Mucosa of rectum (tissue), 2 donors: ENCODE data around the gene PPIE.

ENCODE experiments used
- H3K27ac ChIP-seq, 2 donors: one replicate each; pipeline ENCODE4 v1.7.0; 2013; ENCODE audit warnings: inconsistent platforms in 2 of 2, low read depth in 2 of 2, low read length in 2 of 2
- H3K27me3 ChIP-seq, 2 donors: one replicate each; pipeline ENCODE4 v1.7.0; 2013; ENCODE audit warnings: low read length in 2 of 2; ENCODE audit not compliant: control insufficient read depth in 2 of 2, insufficient read depth in 2 of 2
- H3K36me3 ChIP-seq, 2 donors: one replicate each; pipeline ENCODE4 v1.7.0; 2013; ENCODE audit warnings: low read length in 2 of 2; ENCODE audit not compliant: control insufficient read depth in 2 of 2, insufficient read depth in 2 of 2
- H3K4me1 ChIP-seq, 2 donors: one replicate each; pipeline ENCODE4 v1.7.0; 2013; ENCODE audit warnings: low read length in 2 of 2, mild to moderate bottlenecking in 1 of 2; ENCODE audit not compliant: control insufficient read depth in 2 of 2, insufficient read depth in 2 of 2
- H3K4me3 ChIP-seq, 2 donors: one replicate each; pipeline ENCODE4 v1.7.0; 2013; ENCODE audit warnings: low read length in 2 of 2
- H3K9ac ChIP-seq, 2 donors: one replicate each; pipeline ENCODE4 v1.7.0; 2013; ENCODE audit warnings: low read length in 2 of 2, low read depth in 1 of 2, mild to moderate bottlenecking in 1 of 2
- H3K9me3 ChIP-seq, 2 donors: one replicate each; pipeline ENCODE4 v1.7.0; 2013; ENCODE audit warnings: low read length in 2 of 2; ENCODE audit not compliant: control insufficient read depth in 2 of 2
- donor health status: healthy.
- donor health status: Normal muscosa, but diverticular disease.

The PPIE gene

DNA sequence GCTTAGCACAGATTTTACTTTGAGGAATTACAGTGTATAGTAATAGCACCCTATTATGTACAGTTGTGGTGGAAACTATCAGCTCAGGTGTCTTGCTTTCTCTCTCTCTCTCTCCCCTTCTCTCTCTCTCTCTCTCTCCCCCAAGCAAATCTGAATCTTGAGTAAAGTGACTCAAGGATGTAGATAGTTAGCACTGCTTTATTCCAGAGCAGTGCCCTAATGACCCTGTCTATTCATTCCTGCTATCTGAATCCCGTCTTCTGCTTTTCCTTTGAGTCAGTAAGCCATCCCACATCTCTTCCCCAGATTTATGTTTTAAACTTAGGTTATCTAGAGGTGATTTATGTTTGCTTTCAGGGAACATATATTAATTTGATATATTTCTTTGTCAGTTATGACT is 42.2 kb upstream of the PPIE start:
- peaks cover 26 to 30% of the 10 kb centered on the region in 2 donors for H3K27me3 ChIP-seq
- H3K4me3 ChIP-seq = no peak overlapping the region
- no peaks in the 10 kb centered on the region for H3K9me3 ChIP-seq
- H3K9ac ChIP-seq = no peak overlapping the region
- H3K36me3 ChIP-seq = no peaks in the 10 kb centered on the region
- no peaks in the 10 kb centered on the region for H3K4me1 ChIP-seq
- no peak overlapping the region for H3K27ac ChIP-seq

DNA sequence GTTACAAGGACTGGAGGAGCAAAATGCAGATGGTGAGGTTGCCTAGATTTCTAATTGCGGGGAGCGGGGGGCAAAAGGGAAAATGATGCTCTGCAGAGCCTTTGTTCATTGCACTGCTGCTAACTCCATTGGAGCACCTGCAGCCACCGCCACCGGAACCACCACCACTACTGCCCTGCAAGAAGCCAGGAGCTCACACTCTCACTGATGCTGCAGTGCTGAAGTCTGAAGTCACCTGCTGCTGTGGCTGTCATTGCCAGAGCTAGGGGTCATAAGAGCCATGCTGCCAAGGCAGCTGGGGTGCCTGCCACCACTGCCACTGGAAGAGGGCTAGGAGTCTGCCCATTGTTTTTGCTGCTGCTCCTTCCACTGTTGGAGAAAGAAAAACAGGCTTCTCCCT is 40.1 kb upstream of the PPIE start:
- no peak overlapping the region for H3K27ac ChIP-seq
- H3K27me3 ChIP-seq = peaks cover 12% of the 10 kb centered on the region in 2 donors
- no peaks in the 10 kb centered on the region for H3K4me1 ChIP-seq
- no peaks in the 10 kb centered on the region for H3K9me3 ChIP-seq
- H3K9ac ChIP-seq = no peak overlapping the region
- H3K36me3 ChIP-seq = no peaks in the 10 kb centered on the region
- H3K4me3 ChIP-seq = no peak overlapping the region

DNA sequence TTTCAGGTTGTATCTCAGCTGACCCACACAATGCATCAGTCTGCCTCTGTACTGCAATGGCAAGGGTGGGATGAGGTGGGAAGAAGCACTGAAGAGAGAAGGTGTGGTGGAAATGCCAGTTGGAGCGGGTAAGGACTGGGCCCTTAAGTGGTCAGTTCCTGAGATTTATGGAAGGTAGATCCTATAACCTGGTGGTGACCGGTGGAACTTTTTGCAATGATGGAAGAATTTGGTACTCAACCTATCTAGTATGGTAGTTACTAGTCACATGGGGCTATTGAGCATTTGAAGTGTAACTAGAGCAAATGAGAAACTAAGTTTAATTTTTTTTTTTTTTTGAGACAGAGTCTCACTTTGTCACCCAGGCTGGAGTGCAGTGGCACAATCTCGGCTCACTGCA is 39.3 kb upstream of the PPIE start:
- H3K36me3 ChIP-seq = no peaks in the 10 kb centered on the region
- no peaks in the 10 kb centered on the region for H3K4me1 ChIP-seq
- no peak overlapping the region for H3K9ac ChIP-seq
- H3K9me3 ChIP-seq = no peaks in the 10 kb centered on the region
- no peak overlapping the region for H3K4me3 ChIP-seq
- peaks cover 11 to 12% of the 10 kb centered on the region in 2 donors for H3K27me3 ChIP-seq
- H3K27ac ChIP-seq = no peak overlapping the region

DNA sequence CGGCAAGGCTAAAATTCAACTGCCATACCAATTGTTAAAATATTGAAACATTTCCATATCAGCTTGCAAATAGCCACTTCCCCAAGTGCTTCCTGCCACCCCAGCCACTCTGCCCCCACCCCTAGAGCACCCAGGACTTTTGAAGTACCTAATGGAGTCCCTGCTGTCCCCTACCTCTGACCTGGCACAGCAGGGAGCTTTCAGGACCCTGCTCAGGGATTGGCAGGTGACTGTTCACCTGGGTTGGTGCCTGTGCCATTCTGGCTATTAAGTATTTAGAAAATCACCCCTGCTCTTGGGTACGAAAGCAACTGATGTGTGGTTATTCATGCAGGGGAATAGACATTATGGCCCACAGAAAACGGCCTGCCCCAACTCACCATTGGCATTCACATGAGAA is 38.3 kb upstream of the PPIE start:
- Histone ChIP-seq H3K27ac (no peak overlapping the region), H3K9ac (no peak overlapping the region), H3K4me3 (no peak overlapping the region), H3K9me3 (no peaks in the 10 kb centered on the region), H3K36me3 (no peaks in the 10 kb centered on the region), H3K27me3 (peaks cover 4 to 12% of the 10 kb centered on the region in 2 donors), H3K4me1 (no peaks in the 10 kb centered on the region)

DNA sequence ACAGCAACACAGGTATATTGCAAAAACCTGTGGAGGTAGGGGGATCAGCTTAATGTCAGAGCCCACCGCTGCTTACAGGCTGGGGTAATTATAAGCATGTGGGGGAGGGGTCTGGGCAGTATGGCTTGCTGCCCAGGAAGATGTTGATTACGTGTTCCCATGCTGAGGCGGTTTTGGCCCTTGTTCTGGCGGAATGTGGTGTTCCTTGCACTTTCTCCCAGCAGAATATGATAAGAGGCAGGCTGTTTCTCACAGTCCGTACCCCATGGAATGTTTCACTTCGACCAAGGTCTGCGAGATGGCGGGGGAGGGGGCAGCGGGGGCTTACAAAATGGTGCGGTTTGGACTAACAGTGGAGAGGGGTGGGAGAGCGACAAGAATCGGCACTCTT is 37.6 kb upstream of the PPIE start:
- Histone ChIP-seq H3K4me3 (no peak overlapping the region), H3K9me3 (no peaks in the 10 kb centered on the region), H3K27me3 (peaks cover 4 to 9% of the 10 kb centered on the region in 2 donors), H3K36me3 (no peaks in the 10 kb centered on the region), H3K9ac (no peak overlapping the region), H3K27ac (no peak overlapping the region), H3K4me1 (no peaks in the 10 kb centered on the region)

DNA sequence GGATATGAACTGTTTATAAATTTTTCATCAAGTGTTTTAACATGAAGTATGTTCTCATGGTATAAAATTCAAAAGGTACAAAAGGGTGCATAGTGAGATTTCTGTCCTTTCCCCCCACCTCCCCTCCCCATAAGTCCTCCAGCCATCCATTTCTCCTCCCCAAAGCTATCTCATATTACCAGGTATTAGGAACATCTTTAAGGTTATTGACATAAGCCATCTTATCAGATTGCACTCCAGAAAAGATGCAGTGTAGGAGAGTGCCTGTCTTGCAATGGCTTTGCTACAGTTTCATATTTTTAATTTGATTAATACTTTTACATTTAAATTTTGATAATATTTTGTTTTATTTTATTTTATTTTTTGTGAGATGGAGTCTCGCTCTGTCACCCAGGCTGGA is 33.9 kb upstream of the PPIE start:
- no peak overlapping the region for H3K9ac ChIP-seq
- no peak overlapping the region for H3K27ac ChIP-seq
- H3K27me3 ChIP-seq = no peaks in the 10 kb centered on the region
- no peaks in the 10 kb centered on the region for H3K4me1 ChIP-seq
- H3K4me3 ChIP-seq = no peak overlapping the region
- H3K36me3 ChIP-seq = no peaks in the 10 kb centered on the region
- H3K9me3 ChIP-seq = no peaks in the 10 kb centered on the region

DNA sequence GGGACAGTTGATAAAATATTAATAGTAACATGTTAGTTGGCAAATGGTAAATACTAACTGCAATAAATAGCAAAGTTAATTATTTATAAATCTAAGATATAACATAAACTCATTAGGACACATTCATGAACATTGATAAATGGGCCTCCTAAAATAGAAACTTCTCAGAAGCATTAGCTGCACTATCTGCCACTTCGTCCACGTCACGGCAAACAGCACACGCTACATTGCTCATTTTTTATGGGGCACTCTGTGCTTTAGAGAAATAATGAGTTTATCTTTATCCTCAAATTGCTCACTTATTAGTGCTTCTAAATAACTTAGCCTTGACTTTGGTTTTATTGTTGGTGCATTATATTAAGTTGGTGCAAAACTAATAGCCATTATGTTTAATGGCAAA is 31.2 kb upstream of the PPIE start:
- no peaks in the 10 kb centered on the region for H3K4me1 ChIP-seq
- no peaks in the 10 kb centered on the region for H3K9me3 ChIP-seq
- H3K36me3 ChIP-seq = no peaks in the 10 kb centered on the region
- no peak overlapping the region for H3K9ac ChIP-seq
- no peak overlapping the region for H3K27ac ChIP-seq
- H3K27me3 ChIP-seq = no peaks in the 10 kb centered on the region
- no peak overlapping the region for H3K4me3 ChIP-seq

DNA sequence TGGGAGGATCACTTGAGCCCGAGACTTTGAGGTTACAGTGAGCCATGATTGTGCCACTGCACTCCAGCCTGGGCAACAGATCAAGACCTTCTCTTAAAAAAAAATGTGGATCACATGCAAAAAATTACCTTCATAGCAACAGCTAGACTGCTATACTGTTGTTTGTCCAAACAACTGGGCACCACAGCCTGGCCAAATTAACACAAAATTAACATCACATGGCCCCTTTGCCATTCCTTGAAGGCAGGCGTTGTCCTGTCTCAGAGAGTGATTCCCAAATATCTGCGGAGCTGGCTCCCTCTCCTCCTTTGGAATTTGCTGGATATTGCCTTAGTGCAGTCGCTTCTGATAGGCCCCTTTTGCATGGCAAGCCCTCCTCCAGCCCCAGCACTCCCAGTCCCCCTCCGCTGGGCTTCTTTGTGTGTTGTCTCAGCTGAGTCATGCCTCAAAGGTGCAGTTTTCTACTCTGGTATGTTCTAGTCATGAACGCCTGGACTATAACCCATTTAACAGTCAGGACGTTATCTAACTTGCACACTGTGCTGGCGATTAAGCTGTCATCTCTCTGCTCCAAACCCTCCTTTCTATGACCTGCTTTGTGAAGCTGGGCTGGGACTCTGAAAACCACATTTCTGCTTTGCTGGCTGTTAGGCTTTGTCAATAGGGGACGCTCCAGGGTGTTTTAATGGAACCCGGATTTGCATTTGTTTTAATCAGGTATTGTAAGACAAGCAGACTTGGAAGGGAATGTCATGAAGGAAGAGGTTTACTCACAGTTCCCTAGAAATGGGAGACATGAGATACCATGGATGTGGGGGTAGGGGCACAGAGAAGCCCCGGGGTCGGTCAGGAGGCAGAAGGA is 27.3 kb upstream of the PPIE start:
- Histone ChIP-seq H3K27ac (no peak overlapping the region), H3K4me3 (no peak overlapping the region), H3K27me3 (no peaks in the 10 kb centered on the region), H3K36me3 (no peaks in the 10 kb centered on the region), H3K4me1 (no peaks in the 10 kb centered on the region), H3K9me3 (no peaks in the 10 kb centered on the region), H3K9ac (no peak overlapping the region)

DNA sequence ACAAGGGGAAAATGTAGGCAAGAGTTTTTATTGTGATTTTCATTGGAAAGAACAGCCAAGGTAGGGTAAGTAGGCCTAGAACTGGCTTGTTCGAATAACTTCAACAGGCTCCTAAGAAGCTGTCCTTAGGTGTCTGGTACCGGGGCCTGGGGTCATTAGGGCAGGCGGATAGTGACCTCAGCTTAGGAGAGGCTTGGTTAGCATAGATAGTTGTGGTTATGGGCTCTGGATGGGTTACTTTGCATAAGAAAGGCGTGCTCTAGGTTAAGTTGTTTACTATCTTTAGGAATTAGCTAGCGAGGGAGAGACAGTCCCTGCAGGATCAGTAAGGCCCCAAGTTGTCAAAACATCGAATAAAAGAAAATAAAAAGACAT is 26.7 kb upstream of the PPIE start:
- no peak overlapping the region for H3K27ac ChIP-seq
- H3K9ac ChIP-seq = no peak overlapping the region
- no peaks in the 10 kb centered on the region for H3K4me1 ChIP-seq
- H3K36me3 ChIP-seq = no peaks in the 10 kb centered on the region
- no peak overlapping the region for H3K4me3 ChIP-seq
- H3K9me3 ChIP-seq = no peaks in the 10 kb centered on the region
- no peaks in the 10 kb centered on the region for H3K27me3 ChIP-seq

DNA sequence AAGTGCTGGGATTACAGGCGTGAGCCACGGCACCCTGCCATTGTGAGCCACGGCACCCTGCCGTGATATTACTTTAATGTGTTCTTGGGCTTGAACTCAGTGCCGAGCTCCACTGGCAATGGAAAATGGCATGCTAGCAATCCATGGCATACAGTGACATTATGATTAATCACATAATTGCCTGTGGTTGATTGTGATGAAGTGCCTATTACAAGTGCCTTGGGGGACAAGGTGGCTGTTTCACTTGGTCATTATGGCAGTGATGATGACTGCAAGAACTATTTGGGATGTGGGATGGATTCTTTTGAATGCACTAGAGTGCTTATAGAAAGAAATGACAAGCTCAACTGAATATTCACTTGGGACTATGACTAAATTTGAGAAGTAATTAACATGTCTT is 25.1 kb upstream of the PPIE start:
- H3K9ac ChIP-seq = no peak overlapping the region
- H3K4me1 ChIP-seq = no peaks in the 10 kb centered on the region
- no peak overlapping the region for H3K27ac ChIP-seq
- H3K36me3 ChIP-seq = no peaks in the 10 kb centered on the region
- H3K9me3 ChIP-seq = no peaks in the 10 kb centered on the region
- H3K27me3 ChIP-seq = peaks cover 0 to 5% of the 10 kb centered on the region in 2 donors
- H3K4me3 ChIP-seq = no peak overlapping the region
